Measurements from ENCODE around the gene CAMKK2. TPM values are rescaled to one million over a fixed set of nuclear protein-coding genes. Genes with fewer than 3 reads are reported as not detected.
A peak's percentile ranks its signal among the peaks of the same experiment; 100 is the strongest.

The CAMKK2 gene
- total RNA-seq, 1 experiment from 2014 or later: 24.7 TPM

- Histone ChIP-seq H3K23me2 (ENCODE audit: insufficient read length, low read depth, low read length, poor library complexity, severe bottlenecking) (peaks cover 14% of the 10 kb centered on the region), H4K91ac (ENCODE audit: insufficient read length, low read depth, low read length) (no peak overlapping the region), H2BK12ac (ENCODE audit: insufficient read length, low read depth, low read length) (no peak overlapping the region), H3K18ac (ENCODE audit: insufficient read length, low read depth, low read length) (no peak overlapping the region), H2BK20ac (ENCODE audit: low read depth, low read length, poor library complexity, severe bottlenecking) (no peak overlapping the region), H4K20me1 (ENCODE audit: control insufficient read depth, insufficient read depth, insufficient read length) (no peaks in the 10 kb centered on the region), H3K9me3 (ENCODE audit: control insufficient read depth, low read depth, low read length) (no peaks in the 10 kb centered on the region), H2BK5ac (ENCODE audit: insufficient read length, low read length) (no peak overlapping the region), H3K79me2 (ENCODE audit: insufficient read depth, low read length) (peaks cover 2% of the 10 kb centered on the region; the same call in 1 of the 2 replicates), H4K8ac (replicated peaks; ENCODE audit: insufficient read length, low read depth, low read length) (no peak overlapping the region), H3K4me1 (ENCODE audit: insufficient read depth, low read length) (peaks cover 3% of the 10 kb centered on the region; the same call in 1 of the 2 replicates), H3K4me2 (ENCODE audit: insufficient read depth, insufficient read length, low read length) (no peak overlapping the region), H3K56ac (ENCODE audit: insufficient read length, low read depth, low read length) (no peak overlapping the region), H3K4ac (ENCODE audit: low read depth, low read length) (no peak overlapping the region), H3K9ac (ENCODE audit: extremely low read depth, insufficient read length, low read length) (no peak overlapping the region), H3K79me1 (ENCODE audit: insufficient read depth, low read depth, low read length, poor library complexity, severe bottlenecking) (peaks cover 3% of the 10 kb centered on the region), H2BK15ac (ENCODE audit: low read depth, low read length) (no peak overlapping the region), H3T11ph (ENCODE audit: low read length) (no peak overlapping the region), H3K14ac (ENCODE audit: insufficient read depth, low read length) (no peak overlapping the region; the same call in 1 of the 2 replicates), H2AFZ (ENCODE audit: low read length) (no peak overlapping the region), H3K27ac (ENCODE audit: insufficient read length, low read depth, low read length) (no peak overlapping the region), H2BK120ac (ENCODE audit: low read depth, low read length, poor library complexity, severe bottlenecking) (no peak overlapping the region), H2AK5ac (ENCODE audit: insufficient read length, low read length) (no peak overlapping the region), H4K5ac (ENCODE audit: insufficient read length, low read depth, low read length) (no peak overlapping the region), H3K23ac (ENCODE audit: insufficient read length, low read depth, low read length) (no peak overlapping the region), H3K27me3 (ENCODE audit: insufficient read depth, low read length) (no peaks in the 10 kb centered on the region)
- Mint-ChIP-seq H3K27ac (peak overlapping the region in 1 of 3 experiments; percentile 31; a peak in 1 of 7 replicates), H3K4me1 (peaks cover 11 to 22% of the 10 kb centered on the region in 2 experiments), H3K4me3 (no peak overlapping the region), H3K36me3 (ENCODE audit: insufficient read depth in 1 of 3, low read depth in 3 of 3) (peaks cover 9 to 21% (median 12%) of the 10 kb centered on the region in 3 experiments; a peak in 6 of 7 replicates), H3K9me3 (no peaks in the 10 kb centered on the region; a peak in 1 of 5 replicates), H3K27me3 (ENCODE audit: low read depth) (no peaks in the 10 kb centered on the region)
- DNase-seq: no peak
- no peak for TF ChIP-seq CTCF (conservative IDR thresholded peaks at IDR 0.05)
- no CpG with 5 or more reads among the region's 4 CpGs for WGBS (ENCODE audit: extremely low coverage, insufficient read length, low lambda C conversion rate)
These were observed 2.9 kb downstream of the CAMKK2 start for GRCh38 chr12:121293603-121294002.
